Sigmoid colon (tissue), 4 donors: ENCODE measurements around the gene RASGRF2.

ENCODE experiments used
- EP300 ChIP-seq, 4 donors: sonication (generic); formaldehyde crosslinking; IDR thresholded peaks; one replicate each; pipeline ENCODE4 v1.6.1; 2017; ENCODE audit warnings: antibody characterized with exemption in 4 of 4
- POLR2A ChIP-seq, 2 donors: fragments of 450-650 bp; IDR thresholded peaks; one replicate each; pipeline ENCODE4 v1.6.1; 2016; ENCODE audit warnings: antibody characterized with exemption in 2 of 2, mild to moderate bottlenecking in 2 of 2, moderate library complexity in 2 of 2
- POLR2AphosphoS5 ChIP-seq, 4 donors: sonication (generic); formaldehyde crosslinking; IDR thresholded peaks; one replicate each; pipeline ENCODE4 v1.6.1; 2017; ENCODE audit warnings: antibody characterized with exemption in 4 of 4
- TF ChIP-seq, protein P1 (sequence below), 4 experiments: fragments of 450-650 bp in 3 of 4; fragments of 200-600 bp in 1 of 4; IDR thresholded peaks; one replicate each; pipeline ENCODE4 v1.5.1; 2016 to 2019; ENCODE audit warnings: antibody characterized with exemption in 4 of 4, mild to moderate bottlenecking in 3 of 4, moderate library complexity in 2 of 4

DNA sequence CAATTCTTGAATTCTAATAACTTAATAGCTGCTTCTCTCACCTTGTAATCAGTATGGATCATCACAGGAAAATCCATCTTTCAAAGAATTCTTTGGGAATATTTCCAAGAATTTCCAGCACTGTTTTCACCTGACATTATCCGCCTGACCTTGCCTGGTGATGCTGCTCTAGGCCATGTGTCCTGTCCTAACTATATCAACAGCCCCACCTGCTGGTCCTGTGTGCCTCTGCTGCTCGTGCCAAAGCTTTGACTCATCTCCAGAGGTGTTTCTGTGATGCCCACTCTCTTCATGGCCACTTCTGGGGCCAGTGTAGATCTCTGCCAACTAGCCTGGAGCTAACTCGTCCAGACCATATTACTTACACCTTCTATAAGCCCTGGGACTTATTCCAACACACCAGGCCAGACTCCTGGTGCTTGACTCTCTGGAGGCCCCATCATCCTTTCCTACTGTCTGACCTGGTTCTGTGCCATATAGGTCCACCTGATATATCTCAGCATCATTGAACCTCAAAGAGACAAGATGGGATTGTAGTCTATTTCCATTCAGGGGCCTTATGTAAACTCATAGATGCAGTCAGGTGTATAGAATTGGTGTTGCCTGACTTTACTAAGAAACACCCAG is 205.4 kb downstream of the RASGRF2 start:
- TF ChIP-seq POLR2AphosphoS5 (IDR thresholded peaks at IDR 0.05) (no peak), EP300 (IDR thresholded peaks at IDR 0.05) (no peak), POLR2A (IDR thresholded peaks at IDR 0.05) (no peak)
- TF ChIP-seq, protein P1, sequence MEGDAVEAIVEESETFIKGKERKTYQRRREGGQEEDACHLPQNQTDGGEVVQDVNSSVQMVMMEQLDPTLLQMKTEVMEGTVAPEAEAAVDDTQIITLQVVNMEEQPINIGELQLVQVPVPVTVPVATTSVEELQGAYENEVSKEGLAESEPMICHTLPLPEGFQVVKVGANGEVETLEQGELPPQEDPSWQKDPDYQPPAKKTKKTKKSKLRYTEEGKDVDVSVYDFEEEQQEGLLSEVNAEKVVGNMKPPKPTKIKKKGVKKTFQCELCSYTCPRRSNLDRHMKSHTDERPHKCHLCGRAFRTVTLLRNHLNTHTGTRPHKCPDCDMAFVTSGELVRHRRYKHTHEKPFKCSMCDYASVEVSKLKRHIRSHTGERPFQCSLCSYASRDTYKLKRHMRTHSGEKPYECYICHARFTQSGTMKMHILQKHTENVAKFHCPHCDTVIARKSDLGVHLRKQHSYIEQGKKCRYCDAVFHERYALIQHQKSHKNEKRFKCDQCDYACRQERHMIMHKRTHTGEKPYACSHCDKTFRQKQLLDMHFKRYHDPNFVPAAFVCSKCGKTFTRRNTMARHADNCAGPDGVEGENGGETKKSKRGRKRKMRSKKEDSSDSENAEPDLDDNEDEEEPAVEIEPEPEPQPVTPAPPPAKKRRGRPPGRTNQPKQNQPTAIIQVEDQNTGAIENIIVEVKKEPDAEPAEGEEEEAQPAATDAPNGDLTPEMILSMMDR (IDR thresholded peaks at IDR 0.05) = peak in 1 of 4 experiments; percentile 44
